Activated CD8-positive, alpha-beta memory T cell treated with anti-CD3 and anti-CD28 coated beads for 1 hour (primary cell): ENCODE results near the gene METTL23.

Experiments
- DNase-seq, 2 donors: peaks; one replicate each; pipeline ENCODE4 v3.0.0-alpha.2; 2020; ENCODE audit warnings: low read depth in 1 of 2; ENCODE audit errors: extremely low read depth in 1 of 2

The METTL23 gene, protein sequence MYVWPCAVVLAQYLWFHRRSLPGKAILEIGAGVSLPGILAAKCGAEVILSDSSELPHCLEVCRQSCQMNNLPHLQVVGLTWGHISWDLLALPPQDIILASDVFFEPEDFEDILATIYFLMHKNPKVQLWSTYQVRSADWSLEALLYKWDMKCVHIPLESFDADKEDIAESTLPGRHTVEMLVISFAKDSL

DNA sequence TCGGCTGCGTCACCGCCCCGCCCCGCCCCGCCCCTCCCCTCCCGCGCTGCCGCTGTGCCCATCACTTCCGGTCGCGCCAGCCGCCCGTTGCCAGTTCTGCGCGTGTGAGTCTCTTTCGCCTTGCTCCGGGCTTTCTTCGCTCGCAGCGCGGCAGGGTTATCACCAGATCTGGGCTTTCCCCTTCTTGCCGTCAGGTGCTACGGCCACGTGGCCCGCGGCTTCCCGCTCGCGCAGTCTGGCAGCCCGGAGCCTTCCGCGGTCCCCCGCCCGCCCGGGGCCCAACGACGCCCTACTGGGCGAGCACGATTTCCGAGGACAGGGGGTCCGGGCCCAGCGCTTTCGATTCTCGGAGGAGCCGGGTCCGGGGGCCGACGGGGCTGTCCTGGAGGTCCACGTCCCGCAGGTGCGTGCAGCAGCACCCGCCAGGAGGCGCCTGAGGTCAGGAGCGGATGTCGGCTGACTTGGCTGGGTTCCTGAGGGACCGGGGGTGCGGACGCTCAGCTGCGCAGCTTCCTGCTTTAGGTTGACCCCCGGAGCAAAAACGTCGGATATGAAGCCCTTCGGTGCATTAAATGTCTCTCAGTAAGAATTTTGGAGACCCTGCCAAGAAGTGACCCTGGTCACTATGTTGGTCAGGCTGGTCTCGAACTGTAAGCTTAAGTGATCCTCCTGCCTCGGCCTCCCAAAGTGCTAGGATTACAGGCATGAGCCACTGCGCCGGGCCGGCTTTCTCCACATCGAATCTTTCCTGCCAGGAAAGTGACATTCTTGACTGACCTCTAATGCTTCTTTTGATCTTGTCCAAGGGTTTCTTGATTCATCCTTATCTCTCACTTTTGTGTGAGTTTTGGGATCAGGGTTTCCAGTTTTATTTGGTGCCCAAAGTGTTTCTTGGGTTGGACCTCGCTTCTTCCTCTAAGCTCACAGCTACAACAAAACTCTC is at the start of gene METTL23:
Gene METTL23 (plus strand): TSS at position 64 of the 943 bp plus-strand sequence. CDS start 2,872 bp downstream, outside the sequence.
- DNase-seq = peak; percentile 49 to 88

DNA sequence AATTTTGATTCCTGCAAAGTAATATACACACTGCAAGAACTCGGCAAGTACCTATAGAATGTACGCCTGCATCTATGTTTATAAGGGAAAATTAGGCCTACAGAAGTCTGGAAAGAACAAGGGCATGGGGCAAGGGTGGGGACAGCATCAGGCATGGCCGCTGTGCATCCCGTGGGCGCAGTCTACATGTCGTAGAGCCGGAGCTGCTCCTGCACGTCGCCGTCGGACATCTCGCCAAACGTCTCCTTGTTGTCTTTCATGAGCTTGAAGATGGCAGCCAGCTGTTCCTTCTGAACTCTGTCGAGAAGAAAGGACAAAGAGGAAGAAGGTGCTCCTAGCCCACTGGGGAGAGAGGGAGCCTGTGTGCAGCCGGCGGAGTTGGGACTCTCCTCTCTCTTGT is 49.2 kb upstream of the METTL23 start:
- no peak for DNase-seq

DNA sequence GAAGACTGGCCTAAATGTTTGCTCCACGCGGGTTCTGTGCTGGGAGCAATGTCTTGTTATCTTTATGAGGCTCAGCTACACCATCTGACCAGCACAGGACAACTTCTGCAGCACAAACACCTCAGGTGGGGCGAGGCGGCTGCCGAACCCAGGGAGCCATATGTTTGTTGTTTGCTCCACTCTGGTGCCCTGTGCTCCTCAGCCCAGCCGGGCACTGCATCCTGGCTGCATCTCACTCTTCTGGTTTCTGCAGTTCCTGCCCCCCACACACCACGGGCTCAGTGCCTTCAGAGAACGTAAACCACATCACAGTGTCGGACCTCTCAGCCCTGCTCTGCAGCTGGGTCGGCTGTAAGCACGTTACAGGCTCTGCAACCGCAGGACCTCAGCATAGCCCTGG is 48.3 kb upstream of the METTL23 start:
- DNase-seq = no peak

DNA sequence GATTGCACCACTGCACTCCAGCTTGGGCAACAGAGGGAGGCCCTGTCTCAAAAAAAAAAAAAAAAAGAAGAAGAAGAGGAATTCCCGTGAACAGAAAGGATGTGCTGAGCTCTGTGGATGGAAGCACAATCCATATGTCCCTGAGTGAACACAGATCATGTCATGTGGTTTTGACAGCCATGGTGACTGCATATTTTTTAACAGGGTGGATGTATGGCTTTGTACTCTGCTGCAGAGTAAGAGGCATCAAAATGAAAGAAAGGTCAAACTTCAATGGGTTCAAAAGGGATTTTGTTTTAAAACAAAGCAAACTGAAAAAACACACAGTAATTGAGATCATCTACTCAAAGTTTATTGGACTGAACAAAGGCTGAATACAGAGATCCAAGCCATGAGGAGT is 47.4 kb upstream of the METTL23 start:
- DNase-seq = no peak

DNA sequence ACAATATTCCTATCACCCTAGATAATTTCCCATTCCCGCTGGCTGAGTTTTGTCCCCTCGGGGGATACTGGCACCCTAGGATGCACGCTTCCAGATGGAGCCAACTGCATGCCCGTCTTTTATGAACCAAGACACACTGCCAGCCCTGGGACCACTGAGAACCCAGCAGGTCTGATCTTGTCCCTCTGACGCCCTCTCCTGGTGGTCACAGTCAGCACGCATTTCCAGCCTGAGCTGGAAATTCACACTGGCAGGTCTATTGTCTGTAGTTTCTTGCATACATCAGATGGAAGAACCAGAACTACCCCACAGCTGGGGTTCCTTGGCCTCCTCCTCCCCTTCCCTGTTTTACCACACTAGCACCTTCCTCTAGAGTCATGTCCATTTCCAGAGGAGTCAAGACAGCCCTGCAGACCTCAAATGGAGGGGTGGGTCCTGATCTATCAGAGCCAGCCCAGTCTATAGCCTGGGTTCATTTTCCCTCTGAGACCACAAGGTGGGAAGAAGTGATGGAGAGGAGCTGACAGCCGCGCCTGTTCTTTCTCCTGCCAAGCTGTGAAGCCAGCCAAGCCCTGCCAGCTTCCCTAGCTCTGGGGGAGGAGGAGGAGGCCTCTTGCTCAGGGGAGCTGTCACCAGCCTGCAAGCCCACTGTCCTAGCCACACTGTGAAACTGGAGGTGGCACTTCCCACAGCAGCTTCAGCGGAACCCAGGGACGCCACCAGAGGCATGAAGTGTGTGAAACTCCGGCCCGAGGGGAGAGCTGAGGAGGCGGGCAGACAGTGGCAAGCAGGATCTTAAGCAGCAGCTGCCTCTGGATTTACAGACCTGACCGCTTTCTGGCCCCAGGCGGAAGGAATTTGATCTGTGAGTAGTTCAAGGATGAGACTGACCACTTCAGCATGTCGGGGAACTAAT is 45.2 kb upstream of the METTL23 start:
- peak; percentile 36 to 56 for DNase-seq

DNA sequence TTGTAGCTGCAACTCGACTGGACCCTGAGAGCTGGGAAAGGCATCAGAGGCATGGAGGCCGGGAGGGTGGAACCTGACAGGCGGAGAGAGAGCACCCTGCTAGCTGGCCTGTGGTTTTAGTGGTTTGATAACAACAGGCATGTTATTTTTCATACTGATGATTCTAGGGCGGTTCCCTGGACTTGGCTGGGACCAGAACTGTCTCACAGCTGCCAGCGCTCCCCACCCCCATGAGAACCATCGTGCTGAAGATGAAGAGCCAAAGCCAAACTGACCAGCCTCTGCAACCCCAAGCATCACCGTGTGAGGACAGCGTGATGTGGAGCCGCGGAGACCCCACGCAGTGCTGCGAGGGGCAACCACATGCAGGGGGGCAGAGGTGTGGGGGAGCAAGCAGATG is 44.3 kb upstream of the METTL23 start:
- DNase-seq = no peak

DNA sequence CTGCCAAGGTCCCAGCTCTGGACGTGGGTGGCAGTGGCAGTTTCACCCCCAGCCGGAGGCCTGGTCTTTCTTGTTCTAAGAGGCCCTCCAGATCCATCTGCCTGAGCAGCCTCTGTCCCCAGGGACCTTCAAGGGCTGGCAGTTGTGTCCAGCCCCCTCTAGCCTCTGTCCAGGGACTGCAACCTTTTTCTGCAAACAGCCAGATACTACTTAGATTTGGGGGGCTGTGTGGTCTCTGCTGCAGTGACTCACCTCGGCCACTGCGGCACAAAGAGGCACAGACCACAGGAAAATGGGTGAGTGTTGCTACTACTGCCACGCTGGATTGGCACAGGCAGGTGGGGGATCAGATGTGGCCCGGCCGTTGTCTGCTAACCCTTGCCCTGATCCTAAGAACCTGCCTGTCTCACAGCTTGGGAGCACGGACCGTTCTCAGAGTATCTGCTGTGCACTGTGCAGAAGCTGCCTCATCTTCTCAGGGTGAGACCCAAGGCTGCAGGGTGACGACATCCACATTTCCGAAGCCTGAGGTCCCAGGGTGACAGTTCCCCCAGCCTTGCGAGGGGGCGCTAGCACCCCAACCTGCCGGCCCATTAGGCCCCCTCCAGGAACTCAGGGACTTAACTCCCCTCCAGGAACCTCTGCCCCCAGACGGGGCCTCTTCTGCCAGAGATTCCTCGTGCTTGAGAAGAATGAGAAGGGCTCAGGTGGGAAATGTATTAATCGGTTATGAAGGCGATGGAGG is 43.5 kb upstream of the METTL23 start:
- no peak for DNase-seq

DNA sequence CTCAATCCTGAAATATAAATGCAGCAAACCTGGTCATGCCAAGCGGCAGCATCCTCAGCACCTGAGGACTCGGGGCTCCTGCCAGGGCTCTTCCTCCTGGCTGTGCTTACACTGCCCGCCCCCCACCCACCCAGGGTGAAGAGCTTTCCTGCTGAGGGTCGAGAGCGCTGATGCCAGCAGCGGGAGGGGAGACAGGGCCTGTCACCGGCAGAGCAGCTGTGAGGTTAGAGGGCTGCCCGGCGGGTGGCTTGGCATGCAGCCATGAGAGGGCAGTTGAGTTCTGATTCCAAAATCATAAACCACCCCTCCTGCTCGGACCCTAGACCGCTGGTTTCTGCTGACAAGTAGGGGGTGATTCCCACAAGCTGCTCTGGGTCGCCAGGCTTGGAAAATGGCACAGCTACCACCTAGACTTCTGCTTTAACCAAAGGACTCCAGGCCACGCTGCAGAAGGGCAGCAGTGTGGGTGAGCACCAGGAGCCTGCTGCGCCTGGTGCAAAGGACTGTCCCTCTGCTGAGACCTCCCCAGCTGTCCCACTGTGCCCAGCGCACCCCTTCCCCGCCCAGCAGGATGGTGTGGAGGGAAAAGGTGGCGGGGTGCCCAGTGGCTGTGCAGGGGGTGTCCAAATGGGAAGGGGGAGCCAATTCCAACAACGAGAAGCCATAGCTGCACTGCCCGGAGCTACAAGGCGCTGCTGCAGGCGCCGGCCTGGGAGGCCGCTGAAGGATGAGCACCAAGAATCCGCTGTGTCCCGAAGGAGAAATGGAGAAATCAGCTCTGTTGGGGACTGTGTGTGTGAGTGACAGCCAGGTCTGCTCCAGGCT is 42.5 kb upstream of the METTL23 start:
- no peak for DNase-seq

DNA sequence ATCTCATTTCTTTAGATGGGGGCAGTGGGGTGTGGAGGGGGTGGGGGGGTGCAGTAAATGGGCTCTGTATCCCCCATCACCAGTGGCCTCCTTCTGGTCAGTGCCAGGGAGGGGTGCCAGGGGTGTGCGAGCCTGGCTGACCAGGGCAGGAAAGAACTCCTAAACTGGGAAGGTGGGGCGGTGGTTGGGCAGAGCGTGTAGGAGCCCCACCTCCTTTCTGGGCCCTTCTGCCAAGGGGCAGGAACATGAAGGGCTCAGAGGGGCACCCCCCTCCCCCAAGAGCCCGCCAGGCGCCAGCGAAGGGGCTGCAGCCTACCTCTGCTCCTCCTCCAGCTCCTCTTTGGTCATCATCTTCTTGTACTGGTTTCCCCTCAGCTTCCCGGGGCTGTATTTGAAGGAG is 41.9 kb upstream of the METTL23 start:
- DNase-seq = no peak

DNA sequence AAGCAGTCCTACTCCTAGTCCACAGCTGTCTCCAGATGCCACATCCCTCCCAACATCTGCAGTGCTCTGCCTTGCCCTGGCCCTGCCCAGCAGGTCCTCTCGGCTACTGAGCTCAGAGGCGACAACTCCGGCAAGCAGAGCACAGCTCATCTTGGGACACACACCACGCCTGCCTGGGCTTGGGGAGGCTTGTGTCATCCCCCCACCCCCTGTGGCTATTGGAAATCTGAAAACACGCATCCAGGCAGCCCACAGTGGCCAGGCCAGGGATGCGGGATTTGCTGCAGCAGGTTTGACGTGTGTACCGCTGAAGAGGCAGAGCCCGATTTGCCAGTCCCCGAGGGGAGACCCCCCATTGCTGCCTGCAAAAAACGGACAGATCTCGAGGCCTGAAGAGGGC is 41.3 kb upstream of the METTL23 start:
- no peak for DNase-seq

DNA sequence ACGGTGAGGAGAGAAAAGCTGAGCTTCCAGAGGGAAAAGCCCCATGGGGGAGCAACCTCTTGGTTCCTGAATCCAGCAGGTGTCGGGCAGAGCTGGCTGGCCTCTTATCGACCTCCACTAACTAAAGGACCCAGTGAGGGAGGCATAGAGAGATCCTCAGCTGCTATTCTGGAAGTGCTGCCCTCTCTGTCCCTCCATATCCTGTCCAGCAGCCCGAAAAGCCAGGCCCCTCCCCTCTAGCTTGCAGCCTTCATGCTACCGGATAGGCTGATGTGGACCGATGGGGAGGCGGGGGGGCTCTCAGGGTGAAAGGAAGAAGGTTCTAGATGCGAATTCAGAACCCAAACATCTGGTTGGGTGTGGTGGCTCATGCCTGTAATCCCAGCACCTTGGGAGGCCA is 40.8 kb upstream of the METTL23 start:
- DNase-seq = no peak

DNA sequence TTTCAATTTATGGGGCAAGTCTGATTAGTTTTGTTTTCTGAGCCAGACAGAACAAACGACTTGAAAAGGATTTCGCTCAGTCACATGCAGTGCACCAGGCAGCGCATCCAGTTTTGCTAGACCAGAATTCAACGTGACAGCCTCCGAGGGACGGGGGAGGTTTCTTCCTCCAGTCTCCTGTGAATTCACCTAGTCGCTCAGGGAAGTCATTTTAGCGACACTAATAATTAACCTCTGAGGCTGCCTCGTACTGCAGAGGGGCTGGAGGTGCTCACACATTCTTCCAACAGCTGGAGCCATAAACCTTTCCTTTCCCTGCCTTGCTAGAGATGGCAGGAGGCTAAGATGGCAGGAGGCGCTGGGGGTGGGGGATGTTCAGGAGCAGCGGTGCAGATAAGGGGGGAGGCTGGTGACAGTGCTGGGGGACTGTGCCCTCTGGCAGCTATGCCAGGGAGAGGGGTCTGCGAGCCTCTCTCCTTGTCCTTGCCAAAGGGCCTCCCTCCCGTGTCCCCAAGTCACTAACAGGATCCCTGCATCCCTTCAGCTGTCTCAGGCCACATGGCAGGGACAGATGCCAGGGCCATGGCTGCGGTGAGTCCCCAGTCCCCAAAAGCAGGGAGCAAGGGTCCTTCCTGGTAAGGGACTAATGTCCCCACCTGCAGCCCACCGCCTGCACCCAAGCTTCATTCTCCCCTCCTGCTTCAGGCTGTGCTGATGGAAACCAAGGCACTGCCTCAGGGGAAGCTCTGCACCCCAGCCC is 39.9 kb upstream of the METTL23 start:
- DNase-seq = no peak

DNA sequence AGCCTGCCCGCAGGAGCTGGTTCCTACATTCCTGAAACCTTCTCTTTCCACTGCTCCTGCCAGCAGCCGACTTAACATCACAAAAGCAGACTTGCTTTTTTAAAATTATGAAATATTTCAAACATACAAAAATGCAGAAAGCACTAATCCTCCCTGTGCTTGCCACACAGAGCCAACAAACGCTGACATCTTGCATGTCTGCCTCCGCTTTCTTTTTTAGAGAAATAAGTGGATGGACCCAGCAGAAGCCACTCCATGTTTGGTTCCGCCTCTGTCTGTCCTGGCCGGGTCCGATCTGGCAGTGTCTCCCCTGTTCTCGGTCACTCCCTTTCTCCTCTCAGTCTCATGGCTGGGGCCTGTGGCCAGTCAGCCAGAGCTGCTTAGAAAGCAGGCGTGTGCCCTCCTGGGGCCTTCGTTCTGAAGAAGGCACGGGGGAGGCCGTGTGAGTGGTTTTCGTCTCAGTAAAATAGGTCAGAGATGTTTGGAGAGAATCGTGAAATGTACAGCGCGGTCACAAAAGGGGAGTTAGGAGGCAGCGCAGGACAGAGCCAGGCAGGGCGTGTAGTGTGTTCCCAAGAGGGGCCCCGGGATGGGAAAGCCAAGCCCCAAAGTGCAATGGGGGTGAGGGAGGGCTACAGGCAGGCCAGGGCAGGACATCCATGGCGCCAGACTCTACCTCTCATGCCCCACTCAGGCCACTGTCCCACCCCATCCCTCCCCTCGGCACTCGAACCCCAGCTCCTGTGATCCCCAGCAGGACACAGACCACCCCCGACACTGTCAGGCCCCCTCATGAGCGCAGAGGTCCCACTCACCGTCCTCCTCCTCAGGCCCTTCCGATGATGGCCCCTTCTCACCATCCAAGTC is 39.1 kb upstream of the METTL23 start:
- DNase-seq = no peak

DNA sequence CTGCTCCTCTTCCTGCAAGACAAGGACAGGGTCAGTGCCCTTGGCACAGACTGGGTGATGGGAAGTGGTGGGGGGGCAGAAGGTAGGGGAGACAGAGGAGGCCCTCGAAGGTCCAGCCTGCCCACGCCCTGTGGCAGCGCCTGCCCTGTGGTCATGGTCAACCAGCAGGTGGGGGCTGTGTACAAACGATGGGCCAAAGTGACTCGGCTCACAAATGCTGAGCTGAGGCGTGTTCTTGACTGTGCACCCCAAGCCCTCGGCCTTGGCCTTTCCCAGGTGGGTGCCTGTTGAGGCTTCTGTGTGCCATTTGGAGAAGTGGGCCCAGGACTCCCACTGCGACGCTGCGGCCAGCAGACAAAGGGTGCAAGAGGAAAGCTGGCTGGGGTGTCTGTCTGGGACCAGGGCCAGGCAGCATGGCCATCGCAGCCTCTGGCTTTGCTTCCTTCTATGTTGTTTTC is 38.4 kb upstream of the METTL23 start:
- no peak for DNase-seq

DNA sequence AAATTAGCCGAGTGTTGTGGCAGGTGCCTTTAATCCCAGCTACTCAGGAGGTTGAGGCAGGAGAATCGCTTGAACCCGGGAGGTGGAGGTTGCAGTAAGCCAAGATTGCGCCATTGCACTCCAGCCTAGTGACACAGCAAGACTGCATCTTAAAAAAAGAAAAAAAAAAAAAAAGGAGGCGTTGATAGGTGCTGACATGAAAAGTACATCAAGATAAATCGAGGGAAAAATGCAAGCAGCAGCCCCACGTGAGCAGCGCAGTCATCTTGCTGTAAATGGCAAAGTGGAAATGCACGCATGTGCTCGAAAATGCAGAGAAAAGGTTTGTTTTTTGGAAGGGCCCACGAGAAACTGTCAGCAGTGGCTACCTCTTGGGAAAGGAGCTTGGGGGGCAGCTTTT is 36.8 kb upstream of the METTL23 start:
- no peak for DNase-seq

DNA sequence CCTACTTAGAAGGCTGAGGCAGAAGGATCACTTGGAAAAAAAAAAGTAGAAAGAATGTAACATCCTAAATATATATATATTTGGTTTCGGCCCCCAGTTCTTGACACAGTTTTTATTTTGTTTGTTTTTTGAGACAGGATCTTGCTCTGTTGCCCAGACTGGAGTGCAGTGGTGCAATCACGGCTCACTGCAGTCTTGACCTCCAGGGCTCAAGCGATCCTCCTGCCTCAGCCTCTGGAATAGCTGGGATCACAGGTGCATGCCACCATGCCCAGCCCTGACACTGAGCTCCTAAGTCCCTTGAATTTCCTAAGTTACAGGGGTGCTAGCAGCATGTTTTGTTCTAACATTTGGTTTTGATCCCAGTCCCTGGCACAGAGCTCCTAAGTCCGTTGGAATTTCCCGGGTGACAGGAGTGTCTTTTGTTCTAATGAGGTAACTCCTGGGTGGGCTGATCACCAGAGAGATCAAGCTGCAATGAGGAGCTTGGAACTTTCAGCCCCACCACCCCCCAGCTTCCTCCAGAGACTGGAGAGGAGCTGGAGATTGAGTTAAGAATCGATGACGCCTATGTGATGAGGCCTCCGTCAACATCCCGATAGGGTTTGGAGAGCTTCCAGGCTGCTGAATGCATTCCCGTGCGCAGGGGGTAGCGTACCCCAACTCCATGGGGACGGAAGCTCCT is 35.9 kb upstream of the METTL23 start:
- DNase-seq = no peak
